H1 (cell line): ENCODE results near the gene GLE1.
"Not testable (repeated sequence)": the region's sequence is repeated elsewhere in the genome, so short reads cannot be mapped to it uniquely, and the experiment has no call there.

Experiments used
- ATF3 ChIP-seq: IDR thresholded peaks from 2 replicates; pipeline ENCODE4 v1.6.1; 2011; ENCODE audit warnings: low read depth, mild to moderate bottlenecking, low read length; ENCODE audit not compliant: insufficient read depth
- EZH2 ChIP-seq: fragments of 200-600 bp; sonication (generic); IDR thresholded peaks from 2 replicates; pipeline ENCODE4 v1.7.1; 2012; ENCODE audit warnings: low read depth, mild to moderate bottlenecking, moderate library complexity, low read length, inconsistent platforms; ENCODE audit not compliant: severe bottlenecking
- POLR2A ChIP-seq, 2 experiments: IDR thresholded peaks; 1 replicate in 1 of 2; 2 replicates in 1 of 2; pipeline ENCODE4 v1.6.1; 2011; ENCODE audit warnings: low read depth in 2 of 2, low read length in 2 of 2, mild to moderate bottlenecking in 2 of 2; ENCODE audit errors: control extremely low read depth in 1 of 2
- TF ChIP-seq, protein P1 (sequence below), 3 experiments: IDR thresholded peaks; 1 replicate in 2 of 3; 2 replicates in 1 of 3; pipeline versions ENCODE4 v1.5.1 to v1.6.1; 2011; ENCODE audit warnings: low read length in 3 of 3, mild to moderate bottlenecking in 3 of 3, inconsistent platforms in 2 of 3, low read depth in 1 of 3, moderate library complexity in 1 of 3; ENCODE audit not compliant: insufficient read depth in 1 of 3; ENCODE audit errors: control extremely low read depth in 1 of 3

GRCh38 chr9:128505906-128506305, 1.4 kb downstream of the GLE1 start:
- TF ChIP-seq EZH2; ATF3; POLR2A (IDR thresholded peaks at IDR 0.05; ENCODE audit: control extremely low read depth in 1 of 2, low read depth in 2 of 2, low read length in 2 of 2): not testable (repeated sequence)
- TF ChIP-seq, protein P1, sequence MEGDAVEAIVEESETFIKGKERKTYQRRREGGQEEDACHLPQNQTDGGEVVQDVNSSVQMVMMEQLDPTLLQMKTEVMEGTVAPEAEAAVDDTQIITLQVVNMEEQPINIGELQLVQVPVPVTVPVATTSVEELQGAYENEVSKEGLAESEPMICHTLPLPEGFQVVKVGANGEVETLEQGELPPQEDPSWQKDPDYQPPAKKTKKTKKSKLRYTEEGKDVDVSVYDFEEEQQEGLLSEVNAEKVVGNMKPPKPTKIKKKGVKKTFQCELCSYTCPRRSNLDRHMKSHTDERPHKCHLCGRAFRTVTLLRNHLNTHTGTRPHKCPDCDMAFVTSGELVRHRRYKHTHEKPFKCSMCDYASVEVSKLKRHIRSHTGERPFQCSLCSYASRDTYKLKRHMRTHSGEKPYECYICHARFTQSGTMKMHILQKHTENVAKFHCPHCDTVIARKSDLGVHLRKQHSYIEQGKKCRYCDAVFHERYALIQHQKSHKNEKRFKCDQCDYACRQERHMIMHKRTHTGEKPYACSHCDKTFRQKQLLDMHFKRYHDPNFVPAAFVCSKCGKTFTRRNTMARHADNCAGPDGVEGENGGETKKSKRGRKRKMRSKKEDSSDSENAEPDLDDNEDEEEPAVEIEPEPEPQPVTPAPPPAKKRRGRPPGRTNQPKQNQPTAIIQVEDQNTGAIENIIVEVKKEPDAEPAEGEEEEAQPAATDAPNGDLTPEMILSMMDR (IDR thresholded peaks at IDR 0.05; ENCODE audit: control extremely low read depth in 1 of 3, insufficient read depth in 1 of 3, low read depth in 1 of 3, low read length in 3 of 3) = not testable (repeated sequence)
